ENCODE measurements around the gene TSPAN18.

Gene TSPAN18

DNA sequence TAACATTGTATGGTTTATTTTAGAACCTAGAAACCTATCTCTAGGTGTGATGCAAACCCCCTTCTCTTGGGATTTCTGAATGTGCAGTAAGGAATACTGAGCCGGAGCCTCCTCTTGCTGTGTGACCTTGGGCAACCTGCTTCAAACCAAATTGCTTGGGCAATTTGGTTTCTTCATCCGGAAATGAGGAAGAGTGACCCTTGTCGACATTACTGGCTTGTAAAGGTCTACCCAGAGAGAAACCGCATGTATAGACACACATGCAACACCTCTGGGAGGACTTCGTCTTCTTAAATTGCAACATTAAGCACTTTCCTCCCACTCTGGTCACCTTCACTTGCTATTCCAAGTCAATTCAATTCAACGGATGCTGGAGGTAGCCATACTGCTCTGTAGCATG, 243.5 kb downstream of the TSPAN18 start:
- Histone ChIP-seq H3K4me3 (ENCODE audit: low read length) (no peak overlapping the region), H3K9me3 (ENCODE audit: control insufficient read depth, insufficient read depth, low read length) (no peaks in the 10 kb centered on the region), H4K20me1 (ENCODE audit: control insufficient read depth, insufficient read depth, low read depth, low read length) (no peaks in the 10 kb centered on the region), H3K27ac (ENCODE audit: low read depth, low read length) (no peak overlapping the region), H3F3A (ENCODE audit: control insufficient read depth, insufficient read depth) (no peaks in the 10 kb centered on the region), H3K79me2 (ENCODE audit: control insufficient read depth, low read length) (no peaks in the 10 kb centered on the region), H3K36me3 (ENCODE audit: control insufficient read depth, low read length) (no peaks in the 10 kb centered on the region), H3K4me1 (ENCODE audit: control insufficient read depth, low read length) (no peaks in the 10 kb centered on the region), H3K27me3 (ENCODE audit: control insufficient read depth, low read length) (no peaks in the 10 kb centered on the region), H3K4me2 (ENCODE audit: low read length) (no peak overlapping the region), H3K9me2 (replicated peaks; ENCODE audit: control insufficient read depth, low read length) (no peaks in the 10 kb centered on the region)
- no peak for TF ChIP-seq CTCF (IDR thresholded peaks at IDR 0.05; ENCODE audit: low read depth, low read length, poor library complexity, severe bottlenecking)
- TF ChIP-seq EZH2phosphoT487 (IDR thresholded peaks at IDR 0.05; ENCODE audit: borderline replicate concordance, low read length) = no peak

- Histone ChIP-seq H4K20me1 (ENCODE audit: control insufficient read depth, insufficient read depth, low read depth, low read length) (no peaks in the 10 kb centered on the region), H3K36me3 (ENCODE audit: control insufficient read depth, low read length) (no peaks in the 10 kb centered on the region), H3K9me3 (ENCODE audit: control insufficient read depth, insufficient read depth, low read length) (no peaks in the 10 kb centered on the region), H3K4me1 (ENCODE audit: control insufficient read depth, low read length) (no peaks in the 10 kb centered on the region), H3K79me2 (ENCODE audit: control insufficient read depth, low read length) (no peaks in the 10 kb centered on the region), H3K4me3 (ENCODE audit: low read length) (no peak overlapping the region), H3K9me2 (replicated peaks; ENCODE audit: control insufficient read depth, low read length) (no peaks in the 10 kb centered on the region), H3K27me3 (ENCODE audit: control insufficient read depth, low read length) (no peaks in the 10 kb centered on the region), H3F3A (ENCODE audit: control insufficient read depth, insufficient read depth) (no peaks in the 10 kb centered on the region), H3K4me2 (ENCODE audit: low read length) (no peak overlapping the region), H3K27ac (ENCODE audit: low read depth, low read length) (no peak overlapping the region)
- TF ChIP-seq CTCF (IDR thresholded peaks at IDR 0.05; ENCODE audit: low read depth, low read length, poor library complexity, severe bottlenecking) = no peak
- TF ChIP-seq EZH2phosphoT487 (IDR thresholded peaks at IDR 0.05; ENCODE audit: borderline replicate concordance, low read length) = no peak
Observed at GRCh38 chr11:44971185-44971584, 244.4 kb downstream of the TSPAN18 start.

DNA sequence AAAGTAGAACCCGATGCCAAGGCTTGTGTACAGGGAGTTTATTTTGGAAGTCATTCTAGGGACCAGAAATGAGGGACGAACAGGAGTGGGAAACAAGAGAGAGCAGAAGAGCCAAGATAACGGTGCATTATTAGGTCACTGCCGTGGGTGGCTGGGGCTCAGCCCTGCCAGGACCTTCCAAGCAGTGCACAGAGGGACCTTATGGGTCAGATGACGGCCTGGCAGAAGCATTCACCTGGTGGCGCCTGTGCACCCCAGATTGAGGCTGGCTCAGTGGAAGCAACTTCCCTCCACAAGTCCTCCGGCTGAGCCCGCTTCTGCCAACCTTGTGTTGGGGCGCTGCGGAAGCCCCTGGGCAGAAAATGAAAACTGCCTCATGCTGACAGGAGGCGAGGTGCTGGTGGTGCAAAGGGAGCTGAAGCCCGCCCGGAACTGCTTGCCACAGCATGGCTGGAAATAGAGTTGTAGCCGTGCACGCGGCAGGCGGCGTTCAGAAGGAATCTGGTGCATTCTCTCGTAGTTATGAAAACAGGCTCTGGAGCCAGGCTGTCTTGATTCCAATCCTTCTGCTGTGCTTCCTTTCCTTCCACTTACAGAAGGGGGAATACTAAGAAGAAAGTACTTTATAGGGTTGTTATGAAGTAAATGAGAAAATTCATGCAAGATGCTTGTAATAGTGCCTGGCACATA, 246.1 kb downstream of the TSPAN18 start:
- H3K79me2 ChIP-seq (ENCODE audit: control insufficient read depth, low read length) = no peaks in the 10 kb centered on the region
- no peaks in the 10 kb centered on the region for H3F3A ChIP-seq (ENCODE audit: control insufficient read depth, insufficient read depth)
- H3K27me3 ChIP-seq (ENCODE audit: control insufficient read depth, low read length) = 0 out of 2 replicates have a peak, but pooled peaks cover 4% of the 10 kb centered on the region
- H3K9me3 ChIP-seq (ENCODE audit: control insufficient read depth, insufficient read depth, low read length) = no peaks in the 10 kb centered on the region
- no peaks in the 10 kb centered on the region for H4K20me1 ChIP-seq (ENCODE audit: control insufficient read depth, insufficient read depth, low read depth, low read length)
- H3K4me1 ChIP-seq (ENCODE audit: control insufficient read depth, low read length) = no peaks in the 10 kb centered on the region
- H3K36me3 ChIP-seq (ENCODE audit: control insufficient read depth, low read length) = no peaks in the 10 kb centered on the region
- H3K27ac ChIP-seq (ENCODE audit: low read depth, low read length) = no peak overlapping the region
- H3K4me2 ChIP-seq (ENCODE audit: low read length) = no peak overlapping the region
- no peaks in the 10 kb centered on the region for H3K9me2 ChIP-seq (replicated peaks; ENCODE audit: control insufficient read depth, low read length)
- no peak overlapping the region for H3K4me3 ChIP-seq (ENCODE audit: low read length)
- no peak for TF ChIP-seq EZH2phosphoT487 (IDR thresholded peaks at IDR 0.05; ENCODE audit: borderline replicate concordance, low read length)
- TF ChIP-seq CTCF (IDR thresholded peaks at IDR 0.05; ENCODE audit: low read depth, low read length, poor library complexity, severe bottlenecking) = no peak

All from DOHH2 (cell line).